Fibroblast of villous mesenchyme (primary cell): ENCODE results near the gene RAVER1. TPM values are rescaled to one million over a fixed set of nuclear protein-coding genes. Genes with fewer than 3 reads are reported as not detected.
"Not testable (repeated sequence)": the region's sequence is repeated elsewhere in the genome, so short reads cannot be mapped to it uniquely, and the experiment has no call there.

Source experiments
- DNase-seq: peaks from one replicate; pipeline ENCODE4 v3.0.0-alpha.2; 2010; ENCODE audit warnings: low read depth
- H3K4me3 ChIP-seq: 2 replicates; pipeline ENCODE4 v1.5.1; 2011; ENCODE audit warnings: low read depth, mild to moderate bottlenecking, low read length
- CTCF ChIP-seq: IDR thresholded peaks from 2 replicates; pipeline ENCODE4 v1.5.1; 2012; ENCODE audit warnings: low read depth, mild to moderate bottlenecking, low read length; ENCODE audit not compliant: insufficient read depth
- total RNA-seq: library from RNA; depleted of rRNA; stranded (reverse); fragments of >200 nt; gene quantifications from 2 replicates; pipeline ENCODE4 v1.2.3, GENCODE V29; 2012

RAVER1 gene
- total RNA-seq, 1 donor, result 10.4 TPM

DNA sequence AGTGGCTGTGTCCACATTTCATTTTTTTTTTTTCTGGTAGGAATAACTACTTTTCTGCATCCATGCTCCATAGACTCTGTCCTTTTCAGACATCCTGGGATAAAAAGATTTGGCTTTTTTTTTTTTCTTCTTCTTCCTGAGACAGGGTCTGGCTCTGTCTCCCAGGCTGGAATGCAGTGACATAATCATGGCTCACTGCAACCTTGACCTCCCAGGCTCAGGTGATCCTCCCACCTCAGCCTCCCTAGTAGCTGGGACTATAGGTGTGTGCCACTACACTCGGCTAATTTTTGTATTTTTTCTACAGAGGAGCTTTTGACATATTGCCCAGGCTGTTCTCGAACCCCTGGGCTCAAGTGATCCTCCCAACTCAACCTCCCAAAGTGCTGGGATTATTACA is 10.2 kb upstream of the RAVER1 start:
- TF ChIP-seq CTCF, result no peak

GRCh38 chr19:10339977-10340376 is 6.6 kb upstream of the RAVER1 start:
- DNase-seq, result no peak
- TF ChIP-seq CTCF, result no peak
- H3K4me3 ChIP-seq, result no peak overlapping the region

More for the DNA sequence above, 10.2 kb upstream of the RAVER1 start:
- no peak overlapping the region for H3K4me3 ChIP-seq
- DNase-seq, result no peak

GRCh38 chr19:10339380-10339960 is 6.1 kb upstream of the RAVER1 start, which contains the start of gene ICAM3:
ICAM3 (minus strand) TSS chr19:10339624; CDS start chr19:10339614, 10 bp downstream.
- no peak within 1 kb of the TSS for H3K4me3 ChIP-seq
- DNase-seq, result no peak
- TF ChIP-seq CTCF, result no peak

GRCh38 chr19:10338940-10339339 is 5.6 kb upstream of the RAVER1 start:
- no peak for TF ChIP-seq CTCF
- no peak for DNase-seq

GRCh38 chr19:10336725-10337124 is 3.4 kb upstream of the RAVER1 start:
- DNase-seq, H3K4me3 ChIP-seq: not testable (repeated sequence)

More at GRCh38 chr19:10338940-10339339, 5.6 kb upstream of the RAVER1 start:
- H3K4me3 ChIP-seq, result no peak overlapping the region

GRCh38 chr19:10335352-10335985 is 2.1 kb upstream of the RAVER1 start:
- DNase-seq, result no peak
- peak overlapping the region; percentile 91 for H3K4me3 ChIP-seq
- TF ChIP-seq CTCF, result no peak

GRCh38 chr19:10334588-10335351 is 1.4 kb upstream of the RAVER1 start:
- TF ChIP-seq CTCF, result peak; percentile 27
- DNase-seq, result peak; percentile 98
- peak overlapping the region; percentile 91 for H3K4me3 ChIP-seq
